Stimulated activated CD8-positive, alpha-beta memory T cell treated with anti-CD3 and anti-CD28 coated beads, Interleukin-12 subunit alpha, Interleukin-12 subunit beta, amount 100 ng/mL, for 4 hours (primary cell): ENCODE data around the gene CARS2.
"Not testable (repeated sequence)": the region's sequence is repeated elsewhere in the genome, so short reads cannot be mapped to it uniquely, and the experiment has no call there.

ENCODE experiments used
- DNase-seq: peaks from one replicate; pipeline ENCODE4 v3.0.0-alpha.2; 2020; ENCODE audit warnings: low read depth

The CARS2 gene

GRCh38 chr13:110637747-110638146 lies 68.2 kb downstream of the CARS2 start:
- DNase-seq, result no peak

- DNase-seq, result no peak
Observed at GRCh38 chr13:110637275-110637674, 68.6 kb downstream of the CARS2 start.

- DNase-seq, result no peak
Observed at GRCh38 chr13:110636701-110637201, 69.2 kb downstream of the CARS2 start.

GRCh38 chr13:110636053-110636475 lies 69.9 kb downstream of the CARS2 start:
- no peak for DNase-seq

GRCh38 chr13:110635405-110636002 lies 70.4 kb downstream of the CARS2 start:
- no peak for DNase-seq

GRCh38 chr13:110634558-110634957 lies 71.4 kb downstream of the CARS2 start:
- DNase-seq, result no peak

- DNase-seq, result no peak
Observed at GRCh38 chr13:110633776-110634175, 72.1 kb downstream of the CARS2 start.

GRCh38 chr13:110632255-110632654 lies 73.7 kb downstream of the CARS2 start:
- not testable (repeated sequence) for DNase-seq

GRCh38 chr13:110630566-110631119 lies 75.3 kb downstream of the CARS2 start:
- no peak for DNase-seq

- DNase-seq, result no peak
Observed at GRCh38 chr13:110629735-110630134, 76.2 kb downstream of the CARS2 start.

GRCh38 chr13:110628952-110629701 lies 76.8 kb downstream of the CARS2 start:
- DNase-seq, result no peak

- DNase-seq, result no peak
Observed at GRCh38 chr13:110628477-110628793, 77.5 kb downstream of the CARS2 start.

- DNase-seq, result no peak
Observed at GRCh38 chr13:110627761-110628476, 78.0 kb downstream of the CARS2 start.

GRCh38 chr13:110627351-110627750 lies 78.6 kb downstream of the CARS2 start:
- DNase-seq, result no peak

GRCh38 chr13:110626521-110626920 lies 79.4 kb downstream of the CARS2 start:
- no peak for DNase-seq

GRCh38 chr13:110625771-110626321 lies 80.1 kb downstream of the CARS2 start:
- DNase-seq, result no peak

GRCh38 chr13:110624766-110625756 lies 80.9 kb downstream of the CARS2 start:
- no peak for DNase-seq

GRCh38 chr13:110620596-110620995 lies 85.3 kb downstream of the CARS2 start:
- DNase-seq, result no peak

GRCh38 chr13:110618780-110619179 lies 87.1 kb downstream of the CARS2 start:
- DNase-seq, result no peak

- no peak for DNase-seq
Observed at GRCh38 chr13:110618167-110618566, 87.7 kb downstream of the CARS2 start.
